Karpas-422 (cell line): ENCODE data around the gene KCNH6. TPM values are rescaled to one million over a fixed set of nuclear protein-coding genes. Genes with fewer than 3 reads are reported as not detected.

Source experiments
- DNase-seq: peaks from one replicate; pipeline ENCODE4 v3.0.0-alpha.2; 2015
- H2AFZ ChIP-seq: fragments of 200-600 bp; sonication (generic); 2 replicates; pipeline ENCODE4 v1.6.1; 2014; ENCODE audit warnings: antibody characterized with exemption, low read length, mixed read lengths
- H3K27ac ChIP-seq: fragments of 200-600 bp; sonication (generic); 2 replicates; pipeline ENCODE4 v1.5.1; 2014; ENCODE audit warnings: mild to moderate bottlenecking, low read length, moderate library complexity
- H3K27me3 ChIP-seq: fragments of 200-600 bp; sonication (generic); 2 replicates; pipeline ENCODE4 v1.6.1; 2014; ENCODE audit warnings: low read length, mixed read lengths
- H3K36me3 ChIP-seq: fragments of 200-600 bp; sonication (generic); 2 replicates; pipeline ENCODE4 v1.6.1; 2014; ENCODE audit warnings: low read length, mixed read lengths; ENCODE audit not compliant: insufficient read depth
- H3K4me1 ChIP-seq: fragments of 200-600 bp; sonication (generic); 2 replicates; pipeline ENCODE4 v1.6.1; 2014; ENCODE audit warnings: mild to moderate bottlenecking, low read length, mixed read lengths
- H3K4me2 ChIP-seq: fragments of 200-600 bp; sonication (generic); 2 replicates; pipeline ENCODE4 v1.6.1; 2014; ENCODE audit warnings: low read length, low read depth, mild to moderate bottlenecking; ENCODE audit not compliant: poor library complexity, severe bottlenecking
- H3K4me3 ChIP-seq: fragments of 200-600 bp; sonication (generic); 2 replicates; pipeline ENCODE4 v1.5.1; 2014; ENCODE audit warnings: mild to moderate bottlenecking, antibody characterized with exemption, low read length, mixed read lengths
- H3K79me2 ChIP-seq: fragments of 200-600 bp; sonication (generic); 2 replicates; pipeline ENCODE4 v1.6.1; 2014; ENCODE audit warnings: mild to moderate bottlenecking, low read length, mixed read lengths
- H3K9ac ChIP-seq: fragments of 200-600 bp; sonication (generic); 2 replicates; pipeline ENCODE4 v1.6.0; 2014; ENCODE audit warnings: low read length
- H3K9me2 ChIP-seq: fragments of 200-600 bp; sonication (generic), shearing (Covaris generic); replicated peaks from 2 replicates; pipeline ENCODE4 v1.6.0; 2014; ENCODE audit warnings: mild to moderate bottlenecking, low read length, moderate library complexity; ENCODE audit not compliant: insufficient read depth
- H3K9me3 ChIP-seq: fragments of 300-700, 200-600 bp; sonication (generic); 2 replicates; pipeline ENCODE4 v1.6.1; 2014; ENCODE audit warnings: low read length, mixed read lengths
- H4K20me1 ChIP-seq: fragments of 200-600 bp; sonication (generic); 2 replicates; pipeline ENCODE4 v1.6.1; 2014; ENCODE audit warnings: mild to moderate bottlenecking, antibody characterized with exemption, low read length, low read depth; ENCODE audit not compliant: insufficient read depth
- total RNA-seq: library from RNA; depleted of rRNA; stranded (reverse); fragments of >200 nt; shearing (Covaris generic); gene quantifications from 2 replicates; pipeline ENCODE4 v1.2.3, GENCODE V29; 2014; ENCODE audit warnings: low replicate concordance

Gene KCNH6
- total RNA-seq, 1 experiment from 2014 or later, result not detected

- Histone ChIP-seq H3K4me2 (no peak overlapping the region), H3K79me2 (peaks cover 84% of the 10 kb centered on the region), H3K27me3 (no peaks in the 10 kb centered on the region), H3K9me2 (no peaks in the 10 kb centered on the region), H3K9me3 (no peaks in the 10 kb centered on the region), H4K20me1 (peaks cover 27% of the 10 kb centered on the region; the same call in 1 of the 2 replicates), H2AFZ (no peak overlapping the region), H3K4me1 (no peaks in the 10 kb centered on the region), H3K9ac (no peak overlapping the region), H3K27ac (no peak overlapping the region), H3K4me3 (no peak overlapping the region), H3K36me3 (peaks cover 19% of the 10 kb centered on the region)
- DNase-seq, result no peak
These were observed 55.0 kb downstream of the KCNH6 start for GRCh38 chr17:63578027-63578768.

- H3K36me3 ChIP-seq, result peaks cover 25% of the 10 kb centered on the region
- no peak overlapping the region for H2AFZ ChIP-seq
- no peak overlapping the region for H3K9ac ChIP-seq
- peaks cover 27% of the 10 kb centered on the region; the same call in 1 of the 2 replicates for H4K20me1 ChIP-seq
- peaks cover 82% of the 10 kb centered on the region for H3K79me2 ChIP-seq
- no peaks in the 10 kb centered on the region for H3K27me3 ChIP-seq
- H3K9me2 ChIP-seq, result no peaks in the 10 kb centered on the region
- H3K9me3 ChIP-seq, result no peaks in the 10 kb centered on the region
- no peak for DNase-seq
- H3K4me2 ChIP-seq, result no peak overlapping the region
- H3K4me3 ChIP-seq, result no peak overlapping the region
- no peaks in the 10 kb centered on the region for H3K4me1 ChIP-seq
- H3K27ac ChIP-seq, result no peak overlapping the region
These were observed 55.6 kb downstream of the KCNH6 start for GRCh38 chr17:63578769-63579111.

GRCh38 chr17:63579633-63580032 is 56.5 kb downstream of the KCNH6 start:
- no peaks in the 10 kb centered on the region for H3K27me3 ChIP-seq
- peaks cover 27% of the 10 kb centered on the region; the same call in 1 of the 2 replicates for H4K20me1 ChIP-seq
- peaks cover 74% of the 10 kb centered on the region for H3K79me2 ChIP-seq
- no peak overlapping the region for H3K4me2 ChIP-seq
- DNase-seq, result no peak
- H3K9me3 ChIP-seq, result no peaks in the 10 kb centered on the region
- peaks cover 27% of the 10 kb centered on the region for H3K36me3 ChIP-seq
- H3K9me2 ChIP-seq, result no peaks in the 10 kb centered on the region
- H3K9ac ChIP-seq, result no peak overlapping the region
- H3K4me3 ChIP-seq, result no peak overlapping the region
- H2AFZ ChIP-seq, result no peak overlapping the region
- H3K27ac ChIP-seq, result no peak overlapping the region
- no peaks in the 10 kb centered on the region for H3K4me1 ChIP-seq

- Histone ChIP-seq H3K4me1 (no peaks in the 10 kb centered on the region), H3K27ac (no peak overlapping the region)
These were observed 64.6 kb downstream of the KCNH6 start for GRCh38 chr17:63587770-63588169.

GRCh38 chr17:63588797-63589196 is 65.6 kb downstream of the KCNH6 start:
- H3K79me2 ChIP-seq, result 0 out of 2 replicates have a peak, but pooled peaks cover 3% of the 10 kb centered on the region
- H3K27ac ChIP-seq, result no peak overlapping the region
- H3K4me1 ChIP-seq, result no peaks in the 10 kb centered on the region
- H3K4me3 ChIP-seq, result no peak overlapping the region
- no peaks in the 10 kb centered on the region for H3K27me3 ChIP-seq
- H3K9me2 ChIP-seq, result no peaks in the 10 kb centered on the region
- H3K9ac ChIP-seq, result no peak overlapping the region
- H3K36me3 ChIP-seq, result peaks cover 52% of the 10 kb centered on the region
- DNase-seq, result no peak
- H4K20me1 ChIP-seq, result no peaks in the 10 kb centered on the region
- H3K4me2 ChIP-seq, result no peak overlapping the region
- H3K9me3 ChIP-seq, result no peaks in the 10 kb centered on the region
- no peak overlapping the region for H2AFZ ChIP-seq

More at GRCh38 chr17:63587770-63588169, 64.6 kb downstream of the KCNH6 start:
- Histone ChIP-seq H4K20me1 (0 out of 2 replicates have a peak, but pooled peaks cover 3% of the 10 kb centered on the region), H3K4me2 (no peak overlapping the region), H3K36me3 (peaks cover 56% of the 10 kb centered on the region), H2AFZ (no peak overlapping the region), H3K27me3 (no peaks in the 10 kb centered on the region), H3K9me3 (no peaks in the 10 kb centered on the region), H3K9me2 (no peaks in the 10 kb centered on the region), H3K79me2 (peaks cover 7% of the 10 kb centered on the region; the same call in 1 of the 2 replicates), H3K4me3 (no peak overlapping the region), H3K9ac (no peak overlapping the region)
- DNase-seq, result no peak

GRCh38 chr17:63589646-63590045 is 66.5 kb downstream of the KCNH6 start:
- no peaks in the 10 kb centered on the region for H4K20me1 ChIP-seq
- H3K9me3 ChIP-seq, result no peaks in the 10 kb centered on the region
- no peak overlapping the region for H3K9ac ChIP-seq
- no peaks in the 10 kb centered on the region for H3K9me2 ChIP-seq
- H3K4me1 ChIP-seq, result no peaks in the 10 kb centered on the region
- 0 out of 2 replicates have a peak, but pooled peaks cover 3% of the 10 kb centered on the region for H3K79me2 ChIP-seq
- no peak overlapping the region for H2AFZ ChIP-seq
- H3K4me3 ChIP-seq, result no peak overlapping the region
- no peak overlapping the region for H3K4me2 ChIP-seq
- peaks cover 50% of the 10 kb centered on the region for H3K36me3 ChIP-seq
- no peak overlapping the region for H3K27ac ChIP-seq
- no peaks in the 10 kb centered on the region for H3K27me3 ChIP-seq
- DNase-seq, result no peak

GRCh38 chr17:63592797-63593196 is 69.6 kb downstream of the KCNH6 start:
- no peaks in the 10 kb centered on the region for H3K4me1 ChIP-seq
- no peaks in the 10 kb centered on the region for H3K9me2 ChIP-seq
- H2AFZ ChIP-seq, result no peak overlapping the region
- DNase-seq, result no peak
- no peak overlapping the region for H3K4me2 ChIP-seq
- peaks cover 39% of the 10 kb centered on the region for H3K36me3 ChIP-seq
- no peaks in the 10 kb centered on the region for H4K20me1 ChIP-seq
- 0 out of 2 replicates have a peak, but pooled peaks cover 3% of the 10 kb centered on the region for H3K79me2 ChIP-seq
- no peaks in the 10 kb centered on the region for H3K27me3 ChIP-seq
- no peak overlapping the region for H3K27ac ChIP-seq
- no peak overlapping the region for H3K4me3 ChIP-seq
- H3K9me3 ChIP-seq, result no peaks in the 10 kb centered on the region
- H3K9ac ChIP-seq, result no peak overlapping the region

- Histone ChIP-seq H3K9me2 (no peaks in the 10 kb centered on the region), H3K36me3 (peaks cover 21% of the 10 kb centered on the region; the same call in 1 of the 2 replicates), H4K20me1 (no peaks in the 10 kb centered on the region), H3K9me3 (no peaks in the 10 kb centered on the region), H3K9ac (no peak overlapping the region), H2AFZ (no peak overlapping the region), H3K79me2 (no peaks in the 10 kb centered on the region), H3K4me3 (no peak overlapping the region), H3K27me3 (no peaks in the 10 kb centered on the region), H3K4me2 (no peak overlapping the region), H3K4me1 (peaks cover 2% of the 10 kb centered on the region), H3K27ac (no peak overlapping the region)
- DNase-seq, result no peak
These were observed 72.0 kb downstream of the KCNH6 start for GRCh38 chr17:63595132-63595531.
